Peyer's patch (tissue), 4 donors: ENCODE results near the gene GYPC.

Experiments used
- CTCF ChIP-seq, 6 experiments: fragments of 450-650 bp in 4 of 6; fragments of 200-600 bp in 2 of 6; sonication (generic) in 1 of 6; IDR thresholded peaks; one replicate each; pipeline ENCODE4 v1.5.1; 2017 to 2019; ENCODE audit warnings: antibody characterized with exemption in 6 of 6, mild to moderate bottlenecking in 3 of 6, moderate library complexity in 1 of 6
- POLR2A ChIP-seq, 2 donors: fragments of 450-650 bp; IDR thresholded peaks; one replicate each; pipeline ENCODE4 v1.5.1; 2017; ENCODE audit warnings: antibody characterized with exemption in 2 of 2, mild to moderate bottlenecking in 2 of 2, moderate library complexity in 2 of 2

DNA sequence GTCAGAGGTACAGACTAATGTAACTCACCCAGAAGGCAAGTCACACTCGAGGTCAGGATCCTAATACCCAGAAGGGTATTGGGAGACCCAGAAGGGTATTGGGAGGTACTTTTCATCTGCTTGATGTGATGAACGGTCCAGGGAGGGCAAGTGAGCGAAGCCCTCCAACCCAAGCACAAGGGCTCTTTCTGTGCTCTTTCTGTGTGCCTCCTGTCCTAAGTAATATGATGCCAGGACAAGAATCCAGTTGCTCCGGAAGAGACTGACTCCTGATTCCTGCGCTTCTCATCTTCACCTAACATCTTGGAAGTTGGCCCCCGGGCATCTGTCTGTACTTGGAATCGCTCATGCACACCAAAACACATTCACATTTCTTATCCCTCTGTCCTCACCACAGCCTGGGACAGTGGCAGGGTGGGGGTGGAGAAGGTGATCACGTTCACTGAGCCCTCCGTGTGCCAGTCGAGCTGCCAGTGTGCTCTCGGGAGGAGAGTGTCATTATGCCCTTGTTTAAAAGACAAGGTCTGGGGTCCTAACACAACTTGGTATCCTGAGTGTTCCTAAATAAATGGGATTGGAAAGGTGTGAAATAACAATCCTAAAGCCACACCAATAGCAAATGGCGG lies 17.1 kb downstream of the GYPC start:
- TF ChIP-seq CTCF (IDR thresholded peaks at IDR 0.05), result no peak
- TF ChIP-seq POLR2A (IDR thresholded peaks at IDR 0.05), result no peak
